Measurements from ENCODE around the gene MAP6D1. TPM values are rescaled to one million over a fixed set of nuclear protein-coding genes. Genes with fewer than 3 reads are reported as not detected.
A peak's percentile ranks its signal among the peaks of the same experiment; 100 is the strongest.

The MAP6D1 gene
- total RNA-seq, 4 donors from 2014 or later, result 4.7 to 7.9 (median 5.7) TPM

GRCh38 chr3:183766745-183767606 lies 58.4 kb downstream of the MAP6D1 start:
- no peak overlapping the region for H3K4me3 ChIP-seq
- H3K27ac ChIP-seq, result no peak overlapping the region
- H3K4me1 ChIP-seq, result peaks cover 12% of the 10 kb centered on the region
- no peaks in the 10 kb centered on the region for H3K9me3 ChIP-seq
- no peaks in the 10 kb centered on the region for H3K27me3 ChIP-seq
- H3K36me3 ChIP-seq, result peaks cover 30% of the 10 kb centered on the region
- peak in 1 of 2 donors; percentile 65 for DNase-seq (ENCODE audit: low spot score in 2 of 2)
- WGBS, result 64% methylated on average over 9 of the region's 9 CpGs
- peak; percentile 71 to 74 for TF ChIP-seq CTCF (IDR thresholded peaks at IDR 0.05)
- no peak for TF ChIP-seq POLR2A (IDR thresholded peaks at IDR 0.05)

- TF ChIP-seq CTCF (IDR thresholded peaks at IDR 0.05) (no peak), POLR2A (IDR thresholded peaks at IDR 0.05) (no peak), POLR2AphosphoS5 (IDR thresholded peaks at IDR 0.05) (no peak), EP300 (IDR thresholded peaks at IDR 0.05) (no peak)
- H3K9me3 ChIP-seq, result no peaks in the 10 kb centered on the region
- H3K4me1 ChIP-seq, result peaks cover 12% of the 10 kb centered on the region
- H3K27me3 ChIP-seq, result no peaks in the 10 kb centered on the region
- H3K27ac ChIP-seq, result no peak overlapping the region
- DNase-seq (ENCODE audit: low spot score in 2 of 2), result no peak
- H3K36me3 ChIP-seq, result peaks cover 35% of the 10 kb centered on the region
- no peak overlapping the region for H3K4me3 ChIP-seq
Measured at GRCh38 chr3:183766107-183766506, 59.3 kb downstream of the MAP6D1 start.

Other genes starting within 250 kb of the MAP6D1 start
- 100 to 1,000 TPM in 1 of 4 donors, 10 to 100 TPM in 3; 46.5 to 102 (median 58.8) TPM for gene KLHL24, start 190.0 kb downstream of the MAP6D1 start, total RNA-seq
- gene YEATS2, start 127.8 kb downstream of the MAP6D1 start, total RNA-seq, result 10 to 100 TPM; 12.8 to 35.8 (median 19.7) TPM
- gene PARL, start 59.3 kb upstream of the MAP6D1 start, total RNA-seq, result 10 to 100 TPM; 26.5 to 41.3 (median 32.9) TPM
- 10 to 100 TPM; 10.5 to 18.3 (median 13.8) TPM for gene ABCC5, start 192.3 kb upstream of the MAP6D1 start, total RNA-seq
- gene HTR3D, start 206.2 kb upstream of the MAP6D1 start, total RNA-seq, result not detected
- gene HTR3C, start 227.5 kb upstream of the MAP6D1 start, total RNA-seq, result not detected